ENCODE data around the gene MAPK1IP1L.

The MAPK1IP1L gene

DNA sequence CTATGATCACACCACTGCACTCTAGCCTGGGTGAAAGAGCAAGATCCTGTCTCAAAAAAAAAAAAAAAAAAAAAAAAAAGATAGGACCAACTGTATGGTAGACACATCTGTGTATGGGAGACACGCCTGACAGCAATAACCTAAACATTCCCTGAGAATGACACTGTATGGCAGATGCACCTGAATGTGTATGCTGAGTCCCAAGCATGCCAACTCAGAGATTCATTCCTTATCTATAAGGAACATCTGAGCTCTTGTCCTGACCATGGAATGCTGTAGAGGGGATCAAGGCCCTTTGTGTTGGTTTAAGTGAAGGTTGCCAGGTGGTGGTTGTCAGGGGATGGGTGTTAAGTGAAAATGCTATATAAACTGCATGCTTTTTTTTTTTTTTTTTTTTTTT lies 58.4 kb downstream of the MAPK1IP1L start:
- no peak overlapping the region for H2AFZ ChIP-seq (ENCODE audit: low read depth, low read length)

DNA sequence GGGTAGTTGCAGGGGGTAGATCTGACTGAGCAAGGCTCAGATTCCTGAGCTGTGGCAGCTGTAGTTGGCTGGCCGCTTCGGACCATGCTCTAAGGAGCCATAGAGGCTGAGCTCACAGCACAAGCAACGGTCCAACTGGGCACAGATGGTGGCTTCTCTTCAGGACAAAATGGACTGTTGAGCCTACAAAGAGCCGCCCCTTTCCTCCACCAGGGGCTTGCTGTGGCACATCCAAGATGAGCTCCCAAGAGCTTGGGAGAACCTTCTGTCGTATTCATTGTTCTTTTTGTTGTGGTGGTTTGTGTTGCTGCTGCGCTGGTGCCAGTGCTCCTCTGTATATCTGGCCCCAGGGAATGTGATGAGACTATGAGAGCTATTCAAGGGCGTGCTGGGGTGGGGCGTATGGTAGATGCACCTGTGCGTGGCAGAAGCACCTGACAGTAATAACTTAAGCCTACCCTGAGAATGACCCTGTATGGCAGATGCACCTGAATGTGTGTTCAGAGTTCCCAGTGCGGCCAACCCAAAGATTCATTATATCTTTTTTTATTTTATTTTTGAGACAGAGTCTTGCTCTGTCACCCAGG lies 59.8 kb downstream of the MAPK1IP1L start:
- no peaks in the 10 kb centered on the region for H3K9me3 ChIP-seq (ENCODE audit: low read length)

More for the DNA sequence above, 58.4 kb downstream of the MAPK1IP1L start:
- no peak overlapping the region for H3K4me3 ChIP-seq (ENCODE audit: low read length)
- H3K4me1 ChIP-seq (ENCODE audit: insufficient read depth, low read length), result peaks cover 8% of the 10 kb centered on the region
- no peaks in the 10 kb centered on the region for H3K9me3 ChIP-seq (ENCODE audit: low read length)
- no peaks in the 10 kb centered on the region for H3K27me3 ChIP-seq (ENCODE audit: insufficient read depth, low read length)
- no peaks in the 10 kb centered on the region for H3K36me3 ChIP-seq (ENCODE audit: insufficient read depth, low read length)

GRCh38 chr14:55114720-55115119 lies 63.3 kb downstream of the MAPK1IP1L start:
- H3K36me3 ChIP-seq (ENCODE audit: insufficient read depth, low read length), result no peaks in the 10 kb centered on the region
- no peaks in the 10 kb centered on the region for H3K9me3 ChIP-seq (ENCODE audit: low read length)
- H3K4me3 ChIP-seq (ENCODE audit: low read length), result no peak overlapping the region
- no peaks in the 10 kb centered on the region for H3K27me3 ChIP-seq (ENCODE audit: insufficient read depth, low read length)
- peaks cover 7% of the 10 kb centered on the region for H3K4me1 ChIP-seq (ENCODE audit: insufficient read depth, low read length)
- H2AFZ ChIP-seq (ENCODE audit: low read depth, low read length), result no peak overlapping the region

More for the DNA sequence above, 59.8 kb downstream of the MAPK1IP1L start:
- Histone ChIP-seq H3K27me3 (ENCODE audit: insufficient read depth, low read length) (no peaks in the 10 kb centered on the region), H2AFZ (ENCODE audit: low read depth, low read length) (no peak overlapping the region), H3K4me3 (ENCODE audit: low read length) (no peak overlapping the region), H3K36me3 (ENCODE audit: insufficient read depth, low read length) (no peaks in the 10 kb centered on the region), H3K4me1 (ENCODE audit: insufficient read depth, low read length) (peaks cover 8% of the 10 kb centered on the region)

DNA sequence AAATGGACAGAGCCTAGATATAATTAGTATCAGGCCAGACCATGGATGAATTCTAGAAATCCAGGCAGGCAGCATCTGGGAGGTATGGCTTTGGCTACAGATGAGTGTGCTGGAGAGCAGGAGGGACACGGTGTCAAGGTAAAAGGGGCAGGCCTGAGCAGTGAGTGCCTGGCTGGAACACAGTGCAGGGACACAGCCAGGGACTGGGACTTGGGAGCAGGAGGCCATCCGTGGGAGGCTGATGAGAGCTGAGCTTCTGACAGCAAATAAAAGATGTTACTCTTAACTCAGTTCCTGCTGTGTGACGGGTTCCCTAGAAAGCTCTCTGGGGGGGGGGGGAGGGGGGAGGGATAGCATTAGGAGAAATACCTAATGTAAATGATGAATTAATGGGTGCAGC lies 64.0 kb downstream of the MAPK1IP1L start:
- H3K4me3 ChIP-seq (ENCODE audit: low read length), result no peak overlapping the region
- H3K36me3 ChIP-seq (ENCODE audit: insufficient read depth, low read length), result no peaks in the 10 kb centered on the region
- peaks cover 7% of the 10 kb centered on the region for H3K4me1 ChIP-seq (ENCODE audit: insufficient read depth, low read length)
- H3K27me3 ChIP-seq (ENCODE audit: insufficient read depth, low read length), result no peaks in the 10 kb centered on the region
- no peaks in the 10 kb centered on the region for H3K9me3 ChIP-seq (ENCODE audit: low read length)
- no peak overlapping the region for H2AFZ ChIP-seq (ENCODE audit: low read depth, low read length)

DNA sequence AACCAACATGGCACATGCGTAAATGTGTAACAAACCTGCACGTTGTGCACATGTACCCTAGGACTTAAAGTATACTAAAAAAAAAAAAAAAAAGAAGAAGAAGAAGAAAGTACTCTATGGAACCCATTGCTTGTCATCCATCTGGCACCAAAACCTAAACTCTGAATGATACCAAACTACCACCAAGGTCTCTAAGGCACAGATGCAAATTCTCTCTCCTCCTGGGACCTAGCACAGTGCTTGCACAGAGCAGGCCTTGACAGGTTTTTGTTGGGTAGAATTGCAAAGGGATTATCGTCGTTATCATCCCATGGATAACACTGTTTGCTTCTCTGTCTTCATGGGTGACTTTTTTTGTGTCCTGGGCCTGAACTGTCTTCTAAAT lies 64.4 kb downstream of the MAPK1IP1L start:
- H3K9me3 ChIP-seq (ENCODE audit: low read length), result no peaks in the 10 kb centered on the region
- H3K27me3 ChIP-seq (ENCODE audit: insufficient read depth, low read length), result no peaks in the 10 kb centered on the region
- H2AFZ ChIP-seq (ENCODE audit: low read depth, low read length), result no peak overlapping the region
- peaks cover 7% of the 10 kb centered on the region for H3K4me1 ChIP-seq (ENCODE audit: insufficient read depth, low read length)
- H3K36me3 ChIP-seq (ENCODE audit: insufficient read depth, low read length), result no peaks in the 10 kb centered on the region
- no peak overlapping the region for H3K4me3 ChIP-seq (ENCODE audit: low read length)

GRCh38 chr14:55116246-55117030 lies 65.0 kb downstream of the MAPK1IP1L start:
- Histone ChIP-seq H3K4me1 (ENCODE audit: insufficient read depth, low read length) (peaks cover 7% of the 10 kb centered on the region), H3K9me3 (ENCODE audit: low read length) (no peaks in the 10 kb centered on the region), H3K4me3 (ENCODE audit: low read length) (no peak overlapping the region), H3K36me3 (ENCODE audit: insufficient read depth, low read length) (no peaks in the 10 kb centered on the region), H3K27me3 (ENCODE audit: insufficient read depth, low read length) (no peaks in the 10 kb centered on the region), H2AFZ (ENCODE audit: low read depth, low read length) (no peak overlapping the region)

GRCh38 chr14:55117803-55118441 lies 66.5 kb downstream of the MAPK1IP1L start:
- no peak overlapping the region for H2AFZ ChIP-seq (ENCODE audit: low read depth, low read length)
- no peaks in the 10 kb centered on the region for H3K36me3 ChIP-seq (ENCODE audit: insufficient read depth, low read length)
- H3K4me1 ChIP-seq (ENCODE audit: insufficient read depth, low read length), result peaks cover 19% of the 10 kb centered on the region
- no peaks in the 10 kb centered on the region for H3K9me3 ChIP-seq (ENCODE audit: low read length)
- H3K4me3 ChIP-seq (ENCODE audit: low read length), result no peak overlapping the region
- no peaks in the 10 kb centered on the region for H3K27me3 ChIP-seq (ENCODE audit: insufficient read depth, low read length)

GRCh38 chr14:55118761-55119160 lies 67.3 kb downstream of the MAPK1IP1L start:
- Histone ChIP-seq H3K4me3 (ENCODE audit: low read length) (no peak overlapping the region), H3K36me3 (ENCODE audit: insufficient read depth, low read length) (no peaks in the 10 kb centered on the region), H3K27me3 (ENCODE audit: insufficient read depth, low read length) (no peaks in the 10 kb centered on the region), H2AFZ (ENCODE audit: low read depth, low read length) (no peak overlapping the region), H3K9me3 (ENCODE audit: low read length) (no peaks in the 10 kb centered on the region), H3K4me1 (ENCODE audit: insufficient read depth, low read length) (peaks cover 26% of the 10 kb centered on the region)
